ENCODE results near the gene CALHM1. TPM values are rescaled to one million over a fixed set of nuclear protein-coding genes. Genes with fewer than 3 reads are reported as not detected.

CALHM1 gene
- total and polyA plus RNA-seq, 7 experiments from 2014 or later, result not detected

- H3K36me3 Mint-ChIP-seq, result peaks cover 0 to 3% (median 0%) of the 10 kb centered on the region in 5 donors
- no peak for DNase-seq
- Histone ChIP-seq H3K36me3 (ENCODE audit: control insufficient read depth in 2 of 3, insufficient read depth in 3 of 3, low read length in 3 of 3) (no peaks in the 10 kb centered on the region), H3K4me3 (ENCODE audit: low read length) (no peak overlapping the region), H3K4me1 (ENCODE audit: control insufficient read depth in 2 of 2, insufficient read depth in 2 of 2, low read length in 2 of 2) (peaks cover 10 to 15% of the 10 kb centered on the region in 2 donors), H3K27me3 (ENCODE audit: control insufficient read depth in 2 of 2, insufficient read depth in 2 of 2, low read length in 2 of 2) (no peaks in the 10 kb centered on the region), H3K9me3 (ENCODE audit: control insufficient read depth in 2 of 3, low read length in 3 of 3) (no peaks in the 10 kb centered on the region), H3K27ac (ENCODE audit: low read depth, low read length) (no peak overlapping the region)
- no peaks in the 10 kb centered on the region for H3K27me3 Mint-ChIP-seq
- peak; percentile 39 for ATAC-seq
- H3K9me3 Mint-ChIP-seq, result no peaks in the 10 kb centered on the region
- intact Hi-C loops (cut with micrococcal nuclease), result no loop called here
- POLR2A ChIA-PET, result interaction anchor here (0.7 kb wide), 1 partner anchor 24 kb away, joined by 3 read pairs; no protein-coding TSS in a partner anchor
- H3K4me3 Mint-ChIP-seq, result no peak overlapping the region
- peaks cover 9 to 51% (median 14%) of the 10 kb centered on the region in 7 donors for H3K4me1 Mint-ChIP-seq
- CTCF ChIA-PET, result interaction anchor here (6.2 kb wide), 1 partner anchor 59 kb away, joined by 29 read pairs; no protein-coding TSS in a partner anchor
- no peak overlapping the region for H3K27ac Mint-ChIP-seq
Measured at GRCh38 chr10:103476046-103476768, 17.5 kb upstream of the CALHM1 start.

DNA sequence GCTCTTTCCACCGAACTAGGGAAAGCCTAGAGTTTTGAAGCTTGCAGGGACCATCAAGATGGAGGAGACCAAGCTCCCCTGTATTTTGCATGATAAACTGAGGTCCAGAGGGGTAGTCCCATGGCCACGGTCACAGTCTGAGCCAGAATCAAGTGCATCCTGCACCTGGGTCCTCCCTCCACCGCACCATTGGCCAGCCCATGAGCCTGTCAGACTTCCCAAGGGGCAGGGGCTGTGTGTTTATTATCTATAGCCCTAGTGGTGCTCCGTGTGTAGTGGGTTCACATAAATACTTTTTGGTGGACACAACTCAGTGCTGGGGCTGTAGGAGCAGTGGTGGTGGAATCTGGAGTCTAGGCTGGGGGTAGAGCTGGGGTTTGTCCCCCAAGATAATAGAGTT, 16.7 kb upstream of the CALHM1 start:
- no peak for DNase-seq
- peaks cover 17 to 59% (median 22%) of the 10 kb centered on the region in 7 donors for H3K4me1 Mint-ChIP-seq
- POLR2A ChIA-PET, result no interaction called here

GRCh38 chr10:103474077-103474476, 15.4 kb upstream of the CALHM1 start:
- Histone ChIP-seq H3K27ac (ENCODE audit: low read depth, low read length) (no peak overlapping the region), H3K9me3 (ENCODE audit: control insufficient read depth in 2 of 3, low read length in 3 of 3) (no peaks in the 10 kb centered on the region), H3K27me3 (ENCODE audit: control insufficient read depth in 2 of 2, insufficient read depth in 2 of 2, low read length in 2 of 2) (no peaks in the 10 kb centered on the region), H3K36me3 (ENCODE audit: control insufficient read depth in 2 of 3, insufficient read depth in 3 of 3, low read length in 3 of 3) (no peaks in the 10 kb centered on the region), H3K4me3 (ENCODE audit: low read length) (no peak overlapping the region), H3K4me1 (ENCODE audit: control insufficient read depth in 2 of 2, insufficient read depth in 2 of 2, low read length in 2 of 2) (peaks cover 18 to 27% of the 10 kb centered on the region in 2 donors)
- no peak overlapping the region for H3K4me3 Mint-ChIP-seq
- peaks cover 0 to 15% (median 0%) of the 10 kb centered on the region in 5 donors for H3K36me3 Mint-ChIP-seq
- intact Hi-C loops (cut with micrococcal nuclease), result no loop called here
- CTCF ChIA-PET, result interaction anchor here (1.2 to 6.2 kb wide), 2 partner anchors 11 to 57 kb away, joined by 7 to 29 read pairs; no protein-coding TSS in a partner anchor
- no peaks in the 10 kb centered on the region for H3K27me3 Mint-ChIP-seq
- DNase-seq (no peak), ATAC-seq (no peak)
- peaks cover 20 to 68% (median 29%) of the 10 kb centered on the region in 7 donors for H3K4me1 Mint-ChIP-seq
- POLR2A ChIA-PET, result no interaction called here
- peak overlapping the region in 4 of 9 donors; percentile 5 to 44 (median 16) for H3K27ac Mint-ChIP-seq
- H3K9me3 Mint-ChIP-seq, result no peaks in the 10 kb centered on the region

More for the DNA sequence above, 16.7 kb upstream of the CALHM1 start:
- no peaks in the 10 kb centered on the region for H3K27me3 Mint-ChIP-seq
- peaks cover 17 to 23% of the 10 kb centered on the region in 2 donors for H3K4me1 ChIP-seq (ENCODE audit: control insufficient read depth in 2 of 2, insufficient read depth in 2 of 2, low read length in 2 of 2)
- no peaks in the 10 kb centered on the region for H3K36me3 ChIP-seq (ENCODE audit: control insufficient read depth in 2 of 3, insufficient read depth in 3 of 3, low read length in 3 of 3)
- no peaks in the 10 kb centered on the region for H3K27me3 ChIP-seq (ENCODE audit: control insufficient read depth in 2 of 2, insufficient read depth in 2 of 2, low read length in 2 of 2)
- CTCF ChIA-PET, result interaction anchor here (0.8 to 6.2 kb wide), 2 partner anchors 11 to 59 kb away, joined by 3 to 29 read pairs; no protein-coding TSS in a partner anchor
- H3K27ac ChIP-seq (ENCODE audit: low read depth, low read length), result no peak overlapping the region
- H3K9me3 Mint-ChIP-seq, result no peaks in the 10 kb centered on the region
- H3K27ac Mint-ChIP-seq, result peak overlapping the region in 1 of 9 donors; percentile 70
- H3K36me3 Mint-ChIP-seq, result peaks cover 0 to 10% (median 0%) of the 10 kb centered on the region in 5 donors
- H3K4me3 Mint-ChIP-seq, result no peak overlapping the region
- intact Hi-C loops (cut with micrococcal nuclease), result no loop called here
- ATAC-seq, result no peak
- no peaks in the 10 kb centered on the region for H3K9me3 ChIP-seq (ENCODE audit: control insufficient read depth in 2 of 3, low read length in 3 of 3)
- H3K4me3 ChIP-seq (ENCODE audit: low read length), result no peak overlapping the region

- peaks cover 20 to 71% (median 29%) of the 10 kb centered on the region in 7 donors for H3K4me1 Mint-ChIP-seq
- no peak overlapping the region for H3K27ac ChIP-seq (ENCODE audit: low read depth, low read length)
- POLR2A ChIA-PET, result no interaction called here
- H3K4me3 ChIP-seq (ENCODE audit: low read length), result no peak overlapping the region
- H3K4me1 ChIP-seq (ENCODE audit: control insufficient read depth in 2 of 2, insufficient read depth in 2 of 2, low read length in 2 of 2), result peaks cover 18 to 27% of the 10 kb centered on the region in 2 donors
- DNase-seq (no peak), ATAC-seq (no peak)
- no peak overlapping the region for H3K4me3 Mint-ChIP-seq
- CTCF ChIA-PET, result interaction anchor here (6.2 kb wide), 1 partner anchor 56 kb away, joined by 29 read pairs; no protein-coding TSS in a partner anchor
- H3K27ac Mint-ChIP-seq, result no peak overlapping the region
- H3K27me3 ChIP-seq (ENCODE audit: control insufficient read depth in 2 of 2, insufficient read depth in 2 of 2, low read length in 2 of 2), result no peaks in the 10 kb centered on the region
- H3K9me3 Mint-ChIP-seq, result no peaks in the 10 kb centered on the region
- no peaks in the 10 kb centered on the region for H3K9me3 ChIP-seq (ENCODE audit: control insufficient read depth in 2 of 3, low read length in 3 of 3)
- H3K36me3 ChIP-seq (ENCODE audit: control insufficient read depth in 2 of 3, insufficient read depth in 3 of 3, low read length in 3 of 3), result no peaks in the 10 kb centered on the region
- peaks cover 0 to 16% (median 0%) of the 10 kb centered on the region in 5 donors for H3K36me3 Mint-ChIP-seq
- intact Hi-C loops (cut with micrococcal nuclease), result no loop called here
- H3K27me3 Mint-ChIP-seq, result no peaks in the 10 kb centered on the region
Measured at GRCh38 chr10:103473261-103473671, 14.6 kb upstream of the CALHM1 start.

- peaks cover 20 to 69% (median 29%) of the 10 kb centered on the region in 7 donors for H3K4me1 Mint-ChIP-seq
- no peak for ATAC-seq
Measured at GRCh38 chr10:103472005-103472404, 13.3 kb upstream of the CALHM1 start.

GRCh38 chr10:103470761-103471653, 12.3 kb upstream of the CALHM1 start:
- CTCF ChIA-PET, result interaction anchor here (0.5 kb wide), 1 partner anchor 55 kb away, joined by 3 read pairs; no protein-coding TSS in a partner anchor
- H3K4me3 ChIP-seq (ENCODE audit: low read length), result peak overlapping the region; percentile 24
- DNase-seq (peak in 6 of 9 donors; percentile 11 to 72 (median 24)), ATAC-seq (peak; percentile 92)
- H3K9me3 ChIP-seq (ENCODE audit: control insufficient read depth in 2 of 3, low read length in 3 of 3), result no peaks in the 10 kb centered on the region
- peaks cover 18 to 27% of the 10 kb centered on the region in 2 donors for H3K4me1 ChIP-seq (ENCODE audit: control insufficient read depth in 2 of 2, insufficient read depth in 2 of 2, low read length in 2 of 2)
- POLR2A ChIA-PET, result interaction anchor here (0.6 to 2.5 kb wide), 2 partner anchors 19 to 859 kb away, joined by 3 to 12 read pairs; partner anchors contain the start of gene CALHM2
- peaks cover 20 to 70% (median 29%) of the 10 kb centered on the region in 7 donors for H3K4me1 Mint-ChIP-seq
- H3K36me3 Mint-ChIP-seq, result peaks cover 0 to 19% (median 0%) of the 10 kb centered on the region in 5 donors
- no peaks in the 10 kb centered on the region for H3K27me3 Mint-ChIP-seq
- H3K27ac ChIP-seq (ENCODE audit: low read depth, low read length), result peak overlapping the region; percentile 9
- H3K9me3 Mint-ChIP-seq, result no peaks in the 10 kb centered on the region
- no peaks in the 10 kb centered on the region for H3K36me3 ChIP-seq (ENCODE audit: control insufficient read depth in 2 of 3, insufficient read depth in 3 of 3, low read length in 3 of 3)
- no peaks in the 10 kb centered on the region for H3K27me3 ChIP-seq (ENCODE audit: control insufficient read depth in 2 of 2, insufficient read depth in 2 of 2, low read length in 2 of 2)
- H3K4me3 Mint-ChIP-seq, result peak overlapping the region; percentile 29 to 81 (median 64)
- intact Hi-C loops (cut with micrococcal nuclease), result loop anchor here (1.0 kb wide), 2 partner anchors 19 to 20 kb away; partner anchors contain the start of gene CALHM2 (in 1 of the 2)
- H3K27ac Mint-ChIP-seq, result peak overlapping the region in 7 of 9 donors; percentile 43 to 97 (median 67)

More at GRCh38 chr10:103472005-103472404, 13.3 kb upstream of the CALHM1 start:
- ChIA-PET POLR2A (interaction anchor here (0.6 to 2.5 kb wide), 2 partner anchors 20 to 860 kb away, joined by 3 to 12 read pairs; partner anchors contain the start of gene CALHM2), CTCF (interaction anchor here (0.8 to 6.2 kb wide), 2 partner anchors 13 to 55 kb away, joined by 3 to 29 read pairs; no protein-coding TSS in a partner anchor)
- DNase-seq, result no peak
- H3K36me3 Mint-ChIP-seq, result peaks cover 0 to 19% (median 0%) of the 10 kb centered on the region in 5 donors
- Histone ChIP-seq H3K9me3 (ENCODE audit: control insufficient read depth in 2 of 3, low read length in 3 of 3) (no peaks in the 10 kb centered on the region), H3K27ac (ENCODE audit: low read depth, low read length) (no peak overlapping the region), H3K4me3 (ENCODE audit: low read length) (no peak overlapping the region), H3K4me1 (ENCODE audit: control insufficient read depth in 2 of 2, insufficient read depth in 2 of 2, low read length in 2 of 2) (peaks cover 18 to 27% of the 10 kb centered on the region in 2 donors), H3K27me3 (ENCODE audit: control insufficient read depth in 2 of 2, insufficient read depth in 2 of 2, low read length in 2 of 2) (no peaks in the 10 kb centered on the region), H3K36me3 (ENCODE audit: control insufficient read depth in 2 of 3, insufficient read depth in 3 of 3, low read length in 3 of 3) (no peaks in the 10 kb centered on the region)
- H3K27ac Mint-ChIP-seq, result peak overlapping the region in 5 of 9 donors; percentile 60 to 97 (median 86)
- H3K4me3 Mint-ChIP-seq, result peak overlapping the region in 6 of 10 donors; percentile 32 to 81 (median 49)
- H3K9me3 Mint-ChIP-seq, result no peaks in the 10 kb centered on the region
- no peaks in the 10 kb centered on the region for H3K27me3 Mint-ChIP-seq
- intact Hi-C loops (cut with micrococcal nuclease), result no loop called here

Measured in naive thymus-derived CD4-positive, alpha-beta T cell (primary cell).